Endothelial cell (in vitro differentiated cells): ENCODE measurements around the gene MACF1. TPM values are rescaled to one million over a fixed set of nuclear protein-coding genes. Genes with fewer than 3 reads are reported as not detected.
A peak's percentile ranks its signal among the peaks of the same experiment; 100 is the strongest.

Experiments used
- DNase-seq: peaks from one replicate; pipeline ENCODE4 v3.0.0; 2021; ENCODE audit warnings: low spot score
- H3K27ac Mint-ChIP-seq: one replicate; pipeline ENCODE4 v1.8.0; 2021; ENCODE audit warnings: mixed read lengths, inconsistent platforms; ENCODE audit not compliant: unreplicated experiment
- H3K27me3 Mint-ChIP-seq: one replicate; pipeline ENCODE4 v1.8.0; 2021; ENCODE audit warnings: mild to moderate bottlenecking, moderate library complexity, mixed read lengths, inconsistent platforms; ENCODE audit not compliant: unreplicated experiment
- H3K36me3 Mint-ChIP-seq: one replicate; pipeline ENCODE4 v1.8.0; 2021; ENCODE audit warnings: mild to moderate bottlenecking, low read depth, mixed read lengths, inconsistent platforms; ENCODE audit not compliant: unreplicated experiment
- H3K4me1 Mint-ChIP-seq: one replicate; pipeline ENCODE4 v1.8.0; 2021; ENCODE audit warnings: mild to moderate bottlenecking, mixed read lengths, inconsistent platforms; ENCODE audit not compliant: unreplicated experiment
- H3K4me3 Mint-ChIP-seq: one replicate; pipeline ENCODE4 v1.8.0; 2021; ENCODE audit warnings: mild to moderate bottlenecking, mixed read lengths, inconsistent platforms; ENCODE audit not compliant: unreplicated experiment
- H3K9me3 Mint-ChIP-seq: one replicate; pipeline ENCODE4 v1.8.0; 2021; ENCODE audit warnings: mixed read lengths, inconsistent platforms; ENCODE audit not compliant: unreplicated experiment
- CTCF ChIP-seq: fragments of 200-600 bp; sonication (generic); IDR thresholded peaks from one replicate; pipeline ENCODE4 v1.5.0; 2021; ENCODE audit warnings: antibody characterized with exemption; ENCODE audit not compliant: unreplicated experiment
- total RNA-seq: library from RNA; stranded (reverse); fragmentation: NEBNext Ultra II Directional; extraction: Animal tissue kit (Norgen Biotek cat#: 25700); gene quantifications from one replicate; pipeline ENCODE4 v1.2.1, GENCODE V29; 2021; ENCODE audit not compliant: unreplicated experiment

MACF1 gene
- total RNA-seq, 1 donor from 2014 or later = 511 TPM

GRCh38 chr1:39287541-39287940, 83.0 kb downstream of the MACF1 start:
- no peak for DNase-seq
- Mint-ChIP-seq H3K27ac (no peak overlapping the region), H3K27me3 (peaks cover 4% of the 10 kb centered on the region), H3K36me3 (peaks cover 55% of the 10 kb centered on the region), H3K9me3 (no peaks in the 10 kb centered on the region), H3K4me1 (peaks cover 9% of the 10 kb centered on the region), H3K4me3 (no peak overlapping the region)
- TF ChIP-seq CTCF = no peak

DNA sequence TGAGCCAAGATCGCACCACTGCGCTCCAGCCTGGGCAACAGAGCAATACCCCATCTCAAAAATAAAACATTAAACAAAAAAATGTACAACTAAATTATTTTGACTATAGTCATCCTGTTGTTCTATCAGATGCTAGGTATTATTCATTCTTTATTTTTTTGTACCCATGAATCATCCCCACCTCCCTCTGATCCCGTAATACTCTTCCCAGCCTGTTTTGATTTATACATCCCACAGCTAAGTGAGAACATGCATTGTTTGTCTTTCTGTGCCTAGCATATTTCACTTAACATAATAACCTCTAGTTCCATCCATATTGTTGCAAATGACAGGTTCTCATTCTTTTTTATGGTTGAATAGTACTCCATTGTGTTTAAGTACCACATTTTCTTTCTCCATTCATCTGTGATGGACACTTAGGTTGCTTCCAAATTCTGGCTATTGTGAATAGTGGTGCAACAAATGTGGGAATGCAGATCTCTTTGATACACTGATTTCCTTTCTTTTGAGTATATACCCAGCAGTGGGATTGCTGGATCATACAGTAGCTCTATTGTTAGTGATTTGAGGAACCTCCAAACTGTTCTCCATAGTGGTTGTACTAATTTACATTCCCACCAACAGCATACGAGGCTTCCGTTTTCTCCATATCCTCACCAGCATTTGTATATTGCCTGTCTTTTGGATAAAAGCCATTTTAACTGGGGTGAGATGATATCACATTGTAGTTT, 84.4 kb downstream of the MACF1 start:
- DNase-seq = no peak
- Mint-ChIP-seq H3K4me3 (no peak overlapping the region), H3K27ac (no peak overlapping the region), H3K36me3 (peaks cover 53% of the 10 kb centered on the region), H3K27me3 (peaks cover 4% of the 10 kb centered on the region), H3K4me1 (peaks cover 9% of the 10 kb centered on the region), H3K9me3 (no peaks in the 10 kb centered on the region)
- no peak for TF ChIP-seq CTCF

- Mint-ChIP-seq H3K27ac (no peak overlapping the region), H3K9me3 (no peaks in the 10 kb centered on the region), H3K36me3 (peaks cover 67% of the 10 kb centered on the region), H3K4me1 (peaks cover 13% of the 10 kb centered on the region), H3K4me3 (peak overlapping the region; percentile 28), H3K27me3 (peaks cover 4% of the 10 kb centered on the region)
- DNase-seq = no peak
- no peak for TF ChIP-seq CTCF
Observed at GRCh38 chr1:39292401-39292800, 87.9 kb downstream of the MACF1 start.

DNA sequence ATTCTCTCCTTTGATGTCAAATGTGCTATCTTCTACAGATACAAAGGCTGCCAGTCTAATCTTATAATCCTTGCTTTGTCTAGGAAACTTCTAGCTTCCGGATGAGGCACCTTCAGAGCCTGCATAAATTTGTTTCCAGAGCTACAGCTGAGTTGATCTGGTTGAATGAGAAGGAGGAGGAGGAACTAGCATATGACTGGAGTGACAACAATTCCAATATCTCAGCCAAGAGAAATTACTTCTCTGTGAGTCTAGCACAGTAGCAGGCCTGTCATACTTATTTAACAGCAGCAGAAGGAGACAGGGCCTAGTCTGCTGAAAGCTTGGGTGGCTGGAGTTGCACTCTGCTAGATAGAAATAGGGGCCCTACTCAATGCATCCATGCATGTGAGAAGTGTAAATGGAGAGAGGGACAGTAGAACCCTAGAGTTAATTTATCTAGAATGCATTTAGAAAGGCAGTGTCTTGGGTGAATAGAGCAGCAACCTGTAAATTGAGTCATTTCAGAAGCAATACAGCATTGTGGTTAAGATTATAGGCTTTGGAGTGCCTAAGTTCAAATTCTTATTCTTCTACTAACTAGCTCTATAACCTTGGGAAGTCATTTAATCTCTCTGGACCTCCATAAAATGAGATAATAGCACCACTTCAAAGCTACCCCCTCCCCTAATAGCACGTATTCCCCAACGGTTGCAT, 89.0 kb downstream of the MACF1 start:
- H3K27ac Mint-ChIP-seq = no peak overlapping the region

More for the DNA sequence above, 89.0 kb downstream of the MACF1 start:
- H3K9me3 Mint-ChIP-seq = no peaks in the 10 kb centered on the region
- TF ChIP-seq CTCF = no peak
- H3K4me1 Mint-ChIP-seq = peaks cover 13% of the 10 kb centered on the region
- peaks cover 4% of the 10 kb centered on the region for H3K27me3 Mint-ChIP-seq
- peaks cover 72% of the 10 kb centered on the region for H3K36me3 Mint-ChIP-seq
- no peak overlapping the region for H3K4me3 Mint-ChIP-seq
- DNase-seq = no peak
